Hypothalamus (tissue), 51 donors: ENCODE measurements around the gene TLCD3A.
"Not testable (repeated sequence)": the region's sequence is repeated elsewhere in the genome, so short reads cannot be mapped to it uniquely, and the experiment has no call there.

ENCODE experiments used
- DNase-seq, 51 donors: peaks; one replicate each; lab custom pipeline; 2025; lab: John Stamatoyannopoulos, UW

TLCD3A gene

GRCh38 chr17:746783-747629 lies 14.6 kb downstream of the TLCD3A start:
- no peak for DNase-seq

GRCh38 chr17:748604-749003 lies 16.2 kb downstream of the TLCD3A start:
- not testable (repeated sequence) for DNase-seq

DNA sequence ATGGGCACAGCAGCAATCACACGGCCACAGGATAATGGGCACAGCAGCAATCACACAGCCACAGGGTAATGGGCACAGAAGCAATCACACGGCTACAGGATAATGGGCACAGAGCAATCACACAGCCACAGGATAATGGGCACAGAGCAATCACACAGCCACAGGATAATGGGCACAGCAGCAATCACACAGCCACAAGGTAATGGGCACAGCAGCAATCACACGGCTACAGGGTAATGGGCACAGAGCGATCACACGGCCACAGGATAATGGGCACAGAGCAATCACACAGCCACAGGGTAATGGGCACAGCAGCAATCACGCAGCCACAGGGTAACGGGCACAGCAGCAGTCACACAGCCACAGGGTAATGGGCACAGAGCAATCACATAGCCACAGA lies 17.0 kb downstream of the TLCD3A start:
- not testable (repeated sequence) for DNase-seq

DNA sequence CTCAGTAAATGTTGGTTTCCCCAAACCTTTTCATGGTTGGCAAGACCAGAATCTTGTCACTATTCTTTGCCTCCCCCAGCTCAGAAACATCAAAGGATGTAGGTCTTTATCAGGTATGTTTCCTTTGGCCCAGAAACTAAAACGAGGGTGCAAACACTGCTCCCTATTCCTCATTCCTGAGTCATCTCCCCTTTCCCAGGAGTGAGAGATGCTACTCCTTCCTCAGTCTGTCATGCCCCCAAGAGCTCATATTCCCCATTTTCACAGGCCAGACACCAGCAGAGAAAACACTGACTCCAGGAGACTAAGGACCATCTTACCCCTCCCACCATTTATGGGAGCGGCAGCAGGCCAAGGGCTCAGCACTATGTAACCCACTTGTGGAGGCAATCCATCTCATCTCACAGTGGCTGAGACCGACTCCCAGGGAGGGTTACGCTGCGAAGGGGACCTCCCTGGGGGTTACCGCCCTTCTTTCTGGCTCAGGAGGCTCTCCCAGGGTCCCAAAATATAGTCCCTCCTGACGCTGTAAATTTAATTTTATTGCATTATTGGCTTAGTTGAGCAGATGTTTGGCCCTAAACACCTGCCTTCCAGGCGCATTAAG lies 18.1 kb downstream of the TLCD3A start:
- DNase-seq = no peak

GRCh38 chr17:751269-752001 lies 19.0 kb downstream of the TLCD3A start:
- DNase-seq = peak in 3 of 51 donors; percentile 38 to 53 (median 39)

DNA sequence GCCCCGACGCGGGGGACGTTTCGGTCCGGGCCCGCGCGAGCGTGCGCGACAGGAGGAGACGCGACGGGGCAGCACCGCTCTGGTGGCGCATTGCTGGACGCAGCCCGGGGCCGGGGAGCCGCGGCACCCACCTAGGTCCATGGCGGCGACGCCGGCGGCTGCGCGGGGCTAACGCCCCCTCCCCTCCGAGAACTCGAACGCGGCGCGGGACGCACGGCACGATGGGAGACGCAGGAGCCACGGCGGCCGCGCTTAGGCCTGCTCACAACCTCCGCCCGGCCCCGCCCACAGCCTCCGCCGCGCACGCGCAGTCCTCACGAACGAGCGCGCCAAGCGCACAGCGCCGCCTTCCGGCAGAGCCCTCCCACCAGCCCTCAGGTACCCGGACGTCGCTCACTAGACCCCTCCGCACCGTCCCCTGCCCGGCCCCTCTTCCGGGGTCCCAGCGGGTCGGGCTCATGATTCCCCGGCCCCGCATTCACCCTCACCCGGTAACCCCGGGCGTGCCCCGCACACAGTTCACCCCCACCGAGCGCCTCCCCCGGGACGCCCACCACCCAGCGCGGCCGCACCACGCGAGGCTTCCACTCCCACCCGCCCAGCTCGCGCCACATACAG lies 19.7 kb downstream of the TLCD3A start, which contains the start of gene GEMIN4:
Gene GEMIN4, minus strand, starts transcription at position 263 of the 618 bp plus-strand sequence. Its CDS starts 122 bp downstream, at position 141.
- DNase-seq = peak; percentile 32 to 95 (median 84)

- peak in 15 of 51 donors; percentile 16 to 59 (median 29) for DNase-seq
Measured at GRCh38 chr17:752620-753219, 20.3 kb downstream of the TLCD3A start.

- no peak for DNase-seq
Measured at GRCh38 chr17:753418-753817, 21.0 kb downstream of the TLCD3A start.

GRCh38 chr17:755319-755961 lies 23.0 kb downstream of the TLCD3A start:
- not testable (repeated sequence) for DNase-seq

DNA sequence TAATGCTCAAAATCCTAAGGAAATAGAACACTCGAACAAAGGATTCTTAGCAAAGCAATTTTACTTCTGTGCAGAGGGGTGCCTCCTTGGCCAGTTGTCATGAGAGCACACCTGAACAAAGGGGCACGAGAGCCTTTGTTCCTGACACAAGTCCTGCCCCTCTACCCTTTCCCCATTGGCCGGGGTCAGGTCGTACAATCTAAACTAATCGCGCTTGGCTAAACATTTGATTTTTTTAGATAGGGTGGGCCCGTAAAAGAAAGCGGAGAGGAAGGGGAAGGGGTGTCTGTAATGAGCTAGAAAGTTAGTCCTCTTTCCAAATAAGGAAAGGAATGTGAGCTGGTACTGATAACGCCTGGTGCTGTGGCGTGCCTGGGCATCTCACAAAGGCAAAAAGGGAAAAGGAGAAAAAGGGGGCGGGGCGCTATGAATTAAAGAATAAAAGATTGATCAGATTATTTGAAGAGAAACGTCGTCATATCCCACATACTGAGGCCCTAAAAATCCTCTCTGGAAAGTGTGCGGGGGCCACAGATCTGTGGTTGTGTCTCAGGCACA lies 23.7 kb downstream of the TLCD3A start:
- DNase-seq = not testable (repeated sequence)

GRCh38 chr17:759964-760363 lies 27.6 kb downstream of the TLCD3A start:
- DNase-seq = no peak

DNA sequence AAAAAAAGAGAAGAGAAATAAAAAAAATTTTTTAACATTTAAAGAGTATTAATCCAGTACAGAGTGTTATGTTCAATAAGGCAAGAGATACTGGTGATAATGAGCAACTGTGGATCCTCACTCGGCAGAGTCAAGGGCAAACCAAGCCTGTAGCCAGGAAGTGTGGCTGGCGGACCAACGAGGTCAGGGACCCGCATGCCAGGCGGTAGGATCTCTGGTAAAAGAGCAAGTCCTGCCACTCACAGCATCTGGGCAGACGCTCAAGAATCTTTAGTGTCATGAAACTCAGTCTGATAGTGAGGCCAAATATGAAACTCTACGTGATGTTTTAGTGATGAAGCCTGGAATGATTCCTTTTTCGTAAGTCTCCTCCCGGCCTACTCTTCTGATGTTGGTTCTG lies 28.0 kb downstream of the TLCD3A start:
- no peak for DNase-seq

- DNase-seq = no peak
Measured at GRCh38 chr17:767076-767475, 34.7 kb downstream of the TLCD3A start.

DNA sequence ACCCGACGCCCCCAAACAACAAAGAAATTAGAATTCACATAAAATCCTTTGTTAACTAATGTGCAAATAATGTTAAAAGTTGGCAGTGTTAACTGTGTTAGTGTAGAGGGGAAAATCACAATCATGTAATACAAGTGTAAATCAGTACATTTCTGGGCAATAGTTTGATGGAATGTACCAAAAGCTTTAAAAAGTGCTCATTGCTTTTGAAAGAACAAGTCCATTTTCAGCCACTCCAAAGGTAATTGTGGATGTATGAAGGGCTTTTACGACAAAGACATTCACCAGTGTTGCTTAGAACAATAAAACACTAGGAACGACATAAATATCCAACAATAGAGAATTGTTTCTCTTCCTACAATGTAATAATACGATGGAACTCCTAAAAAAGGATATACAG lies 40.6 kb downstream of the TLCD3A start:
- DNase-seq = no peak

DNA sequence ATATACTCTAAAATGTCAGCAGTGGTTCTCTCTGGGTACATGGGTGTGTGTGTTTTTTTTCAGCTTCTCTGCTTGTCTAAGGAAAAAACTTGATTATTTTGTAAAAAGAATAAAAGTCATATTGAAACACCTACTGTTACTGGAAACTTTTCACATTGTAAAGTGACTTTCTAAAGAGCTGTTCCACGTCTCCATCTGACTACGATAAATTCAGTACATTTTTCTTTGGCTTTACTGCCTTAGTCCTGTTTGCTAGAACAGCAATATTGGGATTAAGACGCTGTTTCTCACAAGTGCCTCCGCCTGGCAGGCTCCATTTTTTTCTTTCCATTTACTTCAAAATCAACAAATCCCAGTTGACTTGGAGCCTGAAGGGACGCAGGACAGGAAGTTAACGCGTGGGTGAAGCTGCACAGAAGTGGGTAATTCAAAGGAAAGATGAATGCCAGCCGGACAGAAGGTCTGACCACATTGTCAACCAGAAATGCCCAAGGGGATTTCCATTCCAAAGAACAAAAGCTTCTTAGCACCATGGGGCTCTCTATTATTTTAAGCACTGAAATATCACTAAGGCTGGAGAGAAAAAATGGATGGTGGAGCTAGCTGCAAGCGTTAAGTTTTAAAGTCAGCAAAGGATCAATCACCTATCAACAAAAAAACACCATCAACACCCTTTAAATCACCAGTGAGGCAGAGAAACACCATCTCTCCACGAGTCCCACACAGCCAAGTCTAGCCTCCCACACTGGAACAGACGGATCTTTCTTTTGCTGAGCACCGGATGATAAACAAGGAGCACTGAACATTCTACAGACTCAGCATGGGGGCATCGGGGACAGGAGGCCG lies 41.3 kb downstream of the TLCD3A start:
- peak in 1 of 51 donors; percentile 19 for DNase-seq

- no peak for DNase-seq
Measured at GRCh38 chr17:774313-774584, 41.9 kb downstream of the TLCD3A start.

GRCh38 chr17:778096-778495 lies 45.7 kb downstream of the TLCD3A start:
- DNase-seq = no peak

DNA sequence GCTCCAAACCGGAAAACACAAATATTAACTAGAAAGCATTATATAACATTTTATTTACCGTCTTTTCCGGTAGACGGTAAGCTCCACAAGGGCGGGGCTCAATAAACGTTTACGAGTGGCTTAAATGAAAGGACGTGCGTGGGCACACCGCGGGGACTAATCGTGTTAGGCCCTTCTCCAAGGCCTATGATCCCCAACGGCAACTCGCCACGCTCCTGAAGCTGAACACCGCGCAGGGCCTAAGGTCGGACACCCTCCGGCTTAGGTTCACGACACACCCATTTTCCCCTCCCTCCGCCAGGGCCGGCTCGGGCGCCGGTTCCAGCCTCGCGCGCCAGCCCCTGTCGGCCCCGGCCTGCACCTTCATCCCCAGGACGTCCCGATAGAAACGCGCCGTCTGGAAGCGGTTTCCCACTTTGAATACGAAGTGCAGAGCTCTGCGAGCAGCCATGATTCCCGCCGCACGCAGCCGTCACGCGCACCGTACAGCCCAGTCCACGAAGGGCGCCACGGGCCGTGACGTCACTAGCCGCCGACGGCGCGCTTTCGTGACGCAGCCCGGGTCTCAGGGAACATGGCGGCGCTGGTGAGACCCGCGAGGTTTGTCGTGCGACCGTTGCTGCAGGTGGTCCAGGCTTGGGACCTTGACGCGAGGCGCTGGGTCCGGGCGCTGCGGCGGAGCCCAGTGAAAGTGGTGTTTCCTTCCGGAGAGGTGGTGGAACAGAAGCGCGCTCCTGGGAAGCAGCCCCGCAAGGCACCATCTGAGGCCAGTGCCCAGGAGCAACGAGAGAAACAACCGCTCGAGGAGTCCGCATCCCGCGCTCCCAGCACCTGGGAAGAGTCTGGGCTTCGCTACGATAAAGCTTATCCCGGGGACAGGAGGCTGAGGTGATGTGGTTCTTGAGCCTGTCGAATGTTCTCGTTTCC lies 49.7 kb downstream of the TLCD3A start, which contains the start of the genes GLOD4 and MRM3:
Gene GLOD4, minus strand, starts transcription at position 476 of the 927 bp plus-strand sequence. Its CDS starts 25 bp downstream, at position 451.
Gene MRM3, plus strand, starts transcription at position 549 of the 927 bp plus-strand sequence. Its CDS starts 26 bp downstream, at position 575.
- peak; percentile 39 to 96 (median 86) for DNase-seq
